ENCODE measurements around the gene TUBA1C. TPM values are rescaled to one million over a fixed set of nuclear protein-coding genes. Genes with fewer than 3 reads are reported as not detected.

TUBA1C gene
- total and polyA plus RNA-seq, 2 donors from 2014 or later, result 149 to 204 TPM

GRCh38 chr12:49220972-49221371 is 43.9 kb upstream of the TUBA1C start:
- intact Hi-C loops (cut with DNase I), result no loop called here
- TF ChIP-seq, protein P1, sequence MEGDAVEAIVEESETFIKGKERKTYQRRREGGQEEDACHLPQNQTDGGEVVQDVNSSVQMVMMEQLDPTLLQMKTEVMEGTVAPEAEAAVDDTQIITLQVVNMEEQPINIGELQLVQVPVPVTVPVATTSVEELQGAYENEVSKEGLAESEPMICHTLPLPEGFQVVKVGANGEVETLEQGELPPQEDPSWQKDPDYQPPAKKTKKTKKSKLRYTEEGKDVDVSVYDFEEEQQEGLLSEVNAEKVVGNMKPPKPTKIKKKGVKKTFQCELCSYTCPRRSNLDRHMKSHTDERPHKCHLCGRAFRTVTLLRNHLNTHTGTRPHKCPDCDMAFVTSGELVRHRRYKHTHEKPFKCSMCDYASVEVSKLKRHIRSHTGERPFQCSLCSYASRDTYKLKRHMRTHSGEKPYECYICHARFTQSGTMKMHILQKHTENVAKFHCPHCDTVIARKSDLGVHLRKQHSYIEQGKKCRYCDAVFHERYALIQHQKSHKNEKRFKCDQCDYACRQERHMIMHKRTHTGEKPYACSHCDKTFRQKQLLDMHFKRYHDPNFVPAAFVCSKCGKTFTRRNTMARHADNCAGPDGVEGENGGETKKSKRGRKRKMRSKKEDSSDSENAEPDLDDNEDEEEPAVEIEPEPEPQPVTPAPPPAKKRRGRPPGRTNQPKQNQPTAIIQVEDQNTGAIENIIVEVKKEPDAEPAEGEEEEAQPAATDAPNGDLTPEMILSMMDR (IDR thresholded peaks at IDR 0.05; ENCODE audit: borderline replicate concordance, extremely low read depth, insufficient read depth), result no peak
- Histone ChIP-seq H3K27ac (ENCODE audit: low read depth in 2 of 2, low read length in 2 of 2) (no peak overlapping the region), H3K4me3 (ENCODE audit: low read length in 3 of 3) (no peak overlapping the region), H3K4me1 (ENCODE audit: control insufficient read depth in 2 of 3, insufficient read depth in 2 of 3, low read depth in 1 of 3, low read length in 3 of 3) (no peaks in the 10 kb centered on the region), H3K27me3 (ENCODE audit: control insufficient read depth, insufficient read depth, low read length) (no peaks in the 10 kb centered on the region), H3K9me3 (ENCODE audit: control insufficient read depth in 2 of 3, insufficient read depth in 1 of 3, low read length in 3 of 3) (no peaks in the 10 kb centered on the region), H3K36me3 (ENCODE audit: control insufficient read depth in 2 of 3, insufficient read depth in 3 of 3, low read length in 3 of 3) (no peaks in the 10 kb centered on the region), H3K9ac (ENCODE audit: low read length in 3 of 3) (no peak overlapping the region)
- DNase-seq, result no peak
- no peak for FAIRE-seq

DNA sequence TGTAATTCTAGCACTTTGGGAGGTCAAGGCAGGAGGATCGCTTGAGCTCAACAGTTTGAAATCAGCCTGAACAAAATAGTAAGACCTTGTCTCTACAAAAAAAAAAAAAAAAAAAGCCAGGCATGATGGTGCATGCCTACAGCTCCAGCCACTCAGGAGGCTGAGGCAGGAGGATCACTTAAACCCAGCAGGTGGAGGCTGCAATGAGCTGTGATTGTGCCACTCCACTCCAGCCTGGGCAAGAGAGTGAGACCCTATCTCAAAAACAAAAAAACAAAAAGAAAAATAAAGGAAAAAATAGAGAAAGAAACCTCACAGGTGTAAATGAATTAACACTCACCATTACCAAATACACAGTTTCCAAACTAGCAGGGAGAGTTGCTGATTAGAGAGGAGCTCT is 41.8 kb upstream of the TUBA1C start:
- Histone ChIP-seq H3K4me3 (ENCODE audit: low read length in 3 of 3) (no peak overlapping the region), H3K36me3 (ENCODE audit: control insufficient read depth in 2 of 3, insufficient read depth in 3 of 3, low read length in 3 of 3) (no peaks in the 10 kb centered on the region), H3K27me3 (ENCODE audit: control insufficient read depth, insufficient read depth, low read length) (no peaks in the 10 kb centered on the region), H3K4me1 (ENCODE audit: control insufficient read depth in 2 of 3, insufficient read depth in 2 of 3, low read depth in 1 of 3, low read length in 3 of 3) (no peaks in the 10 kb centered on the region), H3K9ac (ENCODE audit: low read length in 3 of 3) (no peak overlapping the region), H3K27ac (ENCODE audit: low read depth in 2 of 2, low read length in 2 of 2) (peak overlapping the region; percentile 16 to 83), H3K9me3 (ENCODE audit: control insufficient read depth in 2 of 3, insufficient read depth in 1 of 3, low read length in 3 of 3) (no peaks in the 10 kb centered on the region)
- intact Hi-C loops (cut with DNase I), result no loop called here
- TF ChIP-seq, protein P1 (IDR thresholded peaks at IDR 0.05; ENCODE audit: borderline replicate concordance, extremely low read depth, insufficient read depth), result no peak
- DNase-seq (no peak), FAIRE-seq (no peak)

- no peak overlapping the region for H3K9ac ChIP-seq (ENCODE audit: low read length in 3 of 3)
- FAIRE-seq (no peak), DNase-seq (no peak)
- intact Hi-C loops (cut with DNase I), result no loop called here
- no peaks in the 10 kb centered on the region for H3K36me3 ChIP-seq (ENCODE audit: control insufficient read depth in 2 of 3, insufficient read depth in 3 of 3, low read length in 3 of 3)
- H3K27me3 ChIP-seq (ENCODE audit: control insufficient read depth, insufficient read depth, low read length), result no peaks in the 10 kb centered on the region
- TF ChIP-seq, protein P1 (IDR thresholded peaks at IDR 0.05; ENCODE audit: borderline replicate concordance, extremely low read depth, insufficient read depth), result no peak
- H3K4me3 ChIP-seq (ENCODE audit: low read length in 3 of 3), result no peak overlapping the region
- H3K4me1 ChIP-seq (ENCODE audit: control insufficient read depth in 2 of 3, insufficient read depth in 2 of 3, low read depth in 1 of 3, low read length in 3 of 3), result no peaks in the 10 kb centered on the region
- no peaks in the 10 kb centered on the region for H3K9me3 ChIP-seq (ENCODE audit: control insufficient read depth in 2 of 3, insufficient read depth in 1 of 3, low read length in 3 of 3)
- H3K27ac ChIP-seq (ENCODE audit: low read depth in 2 of 2, low read length in 2 of 2), result no peak overlapping the region
These were observed 41.1 kb upstream of the TUBA1C start for GRCh38 chr12:49223590-49224369.

All from kidney (tissue), 14 donors.